Measurements from ENCODE around the gene KIAA1586.

KIAA1586 gene

GRCh38 chr6:57104336-57104735, 57.8 kb downstream of the KIAA1586 start:
- TF ChIP-seq, protein P1, sequence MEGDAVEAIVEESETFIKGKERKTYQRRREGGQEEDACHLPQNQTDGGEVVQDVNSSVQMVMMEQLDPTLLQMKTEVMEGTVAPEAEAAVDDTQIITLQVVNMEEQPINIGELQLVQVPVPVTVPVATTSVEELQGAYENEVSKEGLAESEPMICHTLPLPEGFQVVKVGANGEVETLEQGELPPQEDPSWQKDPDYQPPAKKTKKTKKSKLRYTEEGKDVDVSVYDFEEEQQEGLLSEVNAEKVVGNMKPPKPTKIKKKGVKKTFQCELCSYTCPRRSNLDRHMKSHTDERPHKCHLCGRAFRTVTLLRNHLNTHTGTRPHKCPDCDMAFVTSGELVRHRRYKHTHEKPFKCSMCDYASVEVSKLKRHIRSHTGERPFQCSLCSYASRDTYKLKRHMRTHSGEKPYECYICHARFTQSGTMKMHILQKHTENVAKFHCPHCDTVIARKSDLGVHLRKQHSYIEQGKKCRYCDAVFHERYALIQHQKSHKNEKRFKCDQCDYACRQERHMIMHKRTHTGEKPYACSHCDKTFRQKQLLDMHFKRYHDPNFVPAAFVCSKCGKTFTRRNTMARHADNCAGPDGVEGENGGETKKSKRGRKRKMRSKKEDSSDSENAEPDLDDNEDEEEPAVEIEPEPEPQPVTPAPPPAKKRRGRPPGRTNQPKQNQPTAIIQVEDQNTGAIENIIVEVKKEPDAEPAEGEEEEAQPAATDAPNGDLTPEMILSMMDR (IDR thresholded peaks at IDR 0.05; ENCODE audit: insufficient read depth, low read depth, low read length, missing control alignments), result no peak
- H3K4me3 ChIP-seq (ENCODE audit: low read length), result no peak overlapping the region
- DNase-seq (ENCODE audit: low read depth), result no peak

Data from epithelial cell of esophagus (primary cell).